Testis (tissue), 3 donors: ENCODE data around the gene GPX7. TPM values are rescaled to one million over a fixed set of nuclear protein-coding genes. Genes with fewer than 3 reads are reported as not detected.

Experiments used
- DNase-seq: peaks from one replicate; pipeline ENCODE4 v3.0.0-alpha.2; 2019
- H3K27ac ChIP-seq, 2 donors: fragments of 200-600 bp; sonication (generic); one replicate each; pipeline ENCODE4 v1.5.1; 2019
- H3K27me3 ChIP-seq: fragments of 200-600 bp; sonication (generic); one replicate; pipeline ENCODE4 v1.5.1; 2019
- H3K36me3 ChIP-seq: fragments of 200-600 bp; sonication (generic); one replicate; pipeline ENCODE4 v1.5.1; 2017; ENCODE audit warnings: low read depth; ENCODE audit errors: missing control alignments
- H3K4me1 ChIP-seq: fragments of 200-600 bp; sonication (generic); one replicate; pipeline ENCODE4 v1.5.1; 2019
- H3K4me3 ChIP-seq, 2 donors: fragments of 200-600 bp; sonication (generic); one replicate each; pipeline ENCODE4 v1.5.1; 2017 to 2019
- H3K9me3 ChIP-seq: fragments of 200-600 bp; sonication (generic); one replicate; pipeline ENCODE4 v1.5.1; 2017
- CTCF ChIP-seq, 3 experiments: fragments of 450-650 bp in 2 of 3; fragments of 200-600 bp in 1 of 3; sonication (generic) in 1 of 3; IDR thresholded peaks; one replicate each; pipeline ENCODE4 v1.5.1; 2016 to 2019; ENCODE audit warnings: antibody characterized with exemption in 3 of 3, mild to moderate bottlenecking in 2 of 3, moderate library complexity in 1 of 3
- POLR2A ChIP-seq: fragments of 450-650 bp; IDR thresholded peaks from one replicate; pipeline ENCODE4 v1.6.1; 2017; ENCODE audit warnings: antibody characterized with exemption, mild to moderate bottlenecking, moderate library complexity
- WGBS, 2 donors: methylation state at CpG; one replicate each; pipeline ENCODE4 v1.1.5; 2018; 5-methylcytosine and 5-hydroxymethylcytosine counted together
- intact Hi-C: fragments of 100-400 bp; cut with DNase I; formaldehyde crosslinking; loops from one replicate; pipeline ENCODE4 v1.15.1; 2023; ENCODE audit warnings: low total_unique reads
- polyA plus RNA-seq: library from polyadenylated mRNA; stranded (reverse); fragments of 350-450 nt; fragmentation: Illumina TruSeq; extraction: RNeasy Lipid Tissue Mini Kit (QIAGEN cat#74804); gene quantifications from one replicate; pipeline ENCODE4 v1.2.3, GENCODE V29; 2014; ENCODE audit warnings: low read depth, low replicate concordance; ENCODE audit not compliant: insufficient read depth
- total RNA-seq, 2 donors: library from RNA; depleted of rRNA; stranded (reverse); fragments of >200 nt; gene quantifications; one replicate each; pipeline ENCODE4 v1.2.3, GENCODE V29; 2016

The GPX7 gene
- total and polyA plus RNA-seq, 3 donors from 2014 or later = 14.5 to 26.6 (median 23.2) TPM

GRCh38 chr1:52592637-52593323 is 9.4 kb upstream of the GPX7 start:
- Histone ChIP-seq H3K27ac (no peak overlapping the region), H3K4me3 (no peak overlapping the region), H3K36me3 (no peaks in the 10 kb centered on the region), H3K4me1 (no peaks in the 10 kb centered on the region), H3K9me3 (no peaks in the 10 kb centered on the region), H3K27me3 (no peaks in the 10 kb centered on the region)
- 63 to 90% methylated on average over 5 of the region's 5 CpGs for WGBS, 2 donors
- intact Hi-C loops = no loop called here
- DNase-seq = no peak
- TF ChIP-seq POLR2A (no peak), CTCF (IDR thresholded peaks at IDR 0.05) (no peak)

- H3K4me1 ChIP-seq = no peaks in the 10 kb centered on the region
- intact Hi-C loops = no loop called here
- H3K36me3 ChIP-seq = no peaks in the 10 kb centered on the region
- H3K9me3 ChIP-seq = no peaks in the 10 kb centered on the region
- H3K27ac ChIP-seq = no peak overlapping the region
- H3K4me3 ChIP-seq = no peak overlapping the region
- no peak for TF ChIP-seq CTCF (IDR thresholded peaks at IDR 0.05)
- TF ChIP-seq POLR2A = no peak
- no peaks in the 10 kb centered on the region for H3K27me3 ChIP-seq
- no peak for DNase-seq
- 83 to 86% methylated on average over 1 of the region's 1 CpG for WGBS, 2 donors
Observed at GRCh38 chr1:52593495-52593894, 8.7 kb upstream of the GPX7 start.

GRCh38 chr1:52595061-52595460 is 7.1 kb upstream of the GPX7 start:
- Histone ChIP-seq H3K9me3 (no peaks in the 10 kb centered on the region), H3K36me3 (no peaks in the 10 kb centered on the region), H3K4me1 (no peaks in the 10 kb centered on the region), H3K4me3 (no peak overlapping the region), H3K27me3 (no peaks in the 10 kb centered on the region), H3K27ac (no peak overlapping the region)
- WGBS, 2 donors = 62 to 84% methylated on average over 3 of the region's 3 CpGs
- intact Hi-C loops = no loop called here
- DNase-seq = no peak
- TF ChIP-seq POLR2A = no peak
- no peak for TF ChIP-seq CTCF (IDR thresholded peaks at IDR 0.05)

GRCh38 chr1:52597912-52598311 is 4.3 kb upstream of the GPX7 start:
- no peak for DNase-seq
- H3K4me3 ChIP-seq = no peak overlapping the region
- no peaks in the 10 kb centered on the region for H3K9me3 ChIP-seq
- TF ChIP-seq POLR2A (no peak), CTCF (IDR thresholded peaks at IDR 0.05) (no peak)
- no peak overlapping the region for H3K27ac ChIP-seq
- no peaks in the 10 kb centered on the region for H3K36me3 ChIP-seq
- intact Hi-C loops = no loop called here
- no peaks in the 10 kb centered on the region for H3K27me3 ChIP-seq
- WGBS, 2 donors = 54 to 79% methylated on average over 2 of the region's 2 CpGs
- peaks cover 3% of the 10 kb centered on the region for H3K4me1 ChIP-seq

- DNase-seq = no peak
- TF ChIP-seq POLR2A (no peak), CTCF (IDR thresholded peaks at IDR 0.05) (no peak)
- Histone ChIP-seq H3K27me3 (no peaks in the 10 kb centered on the region), H3K4me1 (peaks cover 11% of the 10 kb centered on the region), H3K36me3 (no peaks in the 10 kb centered on the region), H3K4me3 (no peak overlapping the region), H3K27ac (no peak overlapping the region), H3K9me3 (no peaks in the 10 kb centered on the region)
- intact Hi-C loops = no loop called here
- 71 to 84% methylated on average over 7 of the region's 7 CpGs for WGBS, 2 donors
Observed at GRCh38 chr1:52598729-52599128, 3.4 kb upstream of the GPX7 start.
